ENCODE results near the gene ACTL6B.
"Not testable (repeated sequence)": the region's sequence is repeated elsewhere in the genome, so short reads cannot be mapped to it uniquely, and the experiment has no call there.

ACTL6B gene

DNA sequence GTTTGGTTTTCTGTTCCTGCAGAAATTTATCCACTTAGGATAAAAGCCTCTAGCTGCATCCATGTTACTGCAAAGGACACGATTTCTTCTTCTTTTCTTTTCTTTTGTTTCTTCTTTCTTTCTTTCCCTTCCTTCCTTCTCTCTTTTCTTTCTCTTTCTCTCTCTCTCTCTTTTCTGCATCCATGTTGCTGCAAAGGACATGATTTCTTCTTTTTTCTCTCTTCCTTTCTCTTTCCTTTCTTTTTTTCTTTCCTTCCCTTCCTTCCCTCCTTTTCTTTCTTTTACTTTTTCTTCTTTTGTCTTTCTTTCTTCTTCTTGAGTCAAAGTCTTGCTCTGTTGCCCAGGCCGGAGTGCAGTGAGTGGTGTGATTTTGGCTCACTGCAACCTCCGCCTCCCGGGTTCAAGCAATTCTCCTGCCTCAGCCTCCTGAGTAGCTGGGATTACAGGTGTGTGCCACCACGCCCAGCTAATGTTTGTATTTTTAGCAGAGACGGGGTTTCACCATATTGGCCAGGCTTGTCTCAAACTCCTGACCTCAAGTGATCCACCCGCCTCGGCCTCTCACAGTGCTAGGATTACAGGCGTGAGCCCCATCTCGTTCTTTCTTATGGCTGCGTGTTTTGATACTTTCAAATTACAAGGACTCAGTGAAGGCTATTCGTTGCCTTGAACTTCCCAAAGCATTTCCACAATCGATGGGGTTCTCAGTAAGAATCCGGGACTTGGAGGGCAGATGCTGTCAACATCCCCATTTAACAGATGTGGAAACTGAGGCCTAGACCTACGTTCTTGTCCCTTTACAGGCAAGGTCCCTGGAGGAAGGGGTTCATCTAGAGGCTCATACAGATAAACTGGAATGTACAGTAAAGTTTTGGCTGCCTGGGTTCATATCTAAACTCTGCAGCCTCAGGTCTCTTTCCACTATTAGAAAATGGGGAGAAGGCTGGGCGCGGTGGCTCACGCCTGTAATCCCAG is 15.4 kb upstream of the ACTL6B start:
- no peak for DNase-seq

DNA sequence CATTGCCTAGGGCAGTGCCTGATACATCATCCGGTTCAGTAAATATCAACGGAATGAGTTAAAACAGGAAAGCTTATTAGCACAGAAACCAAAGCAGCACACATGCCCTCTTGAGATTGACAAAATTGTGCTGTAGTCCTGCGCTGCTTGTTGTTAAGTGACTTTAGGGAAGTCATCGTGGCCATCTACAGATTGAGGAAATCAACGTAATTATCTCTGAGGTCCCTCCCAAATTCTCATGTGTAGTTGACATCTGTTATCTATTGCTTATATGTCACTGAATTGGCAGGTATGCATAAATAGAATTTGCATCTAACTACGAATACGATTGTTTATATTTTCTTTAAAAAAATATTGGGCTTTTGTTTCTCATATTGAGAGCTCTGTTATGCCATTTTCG is 13.8 kb upstream of the ACTL6B start:
- DNase-seq = no peak

DNA sequence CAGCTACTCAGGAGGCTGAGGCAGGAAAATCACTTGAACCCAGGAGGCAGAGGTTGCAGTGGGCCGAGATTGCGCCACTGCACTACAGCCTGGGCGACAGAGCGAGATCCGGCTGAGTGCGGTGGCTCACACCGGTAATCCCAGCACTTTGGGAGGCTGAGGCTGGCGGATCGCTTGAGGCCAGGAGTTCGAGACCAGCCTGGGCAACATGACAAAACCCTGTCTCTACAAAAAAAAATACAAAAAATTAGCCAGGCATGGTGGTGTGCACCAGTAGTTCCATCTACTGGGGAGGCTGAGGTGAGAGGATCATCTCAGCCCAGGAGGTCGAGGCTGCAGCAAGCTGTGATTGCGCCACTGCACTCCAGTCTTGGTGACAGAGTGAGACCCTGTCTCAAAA is 12.9 kb upstream of the ACTL6B start:
- not testable (repeated sequence) for DNase-seq

DNA sequence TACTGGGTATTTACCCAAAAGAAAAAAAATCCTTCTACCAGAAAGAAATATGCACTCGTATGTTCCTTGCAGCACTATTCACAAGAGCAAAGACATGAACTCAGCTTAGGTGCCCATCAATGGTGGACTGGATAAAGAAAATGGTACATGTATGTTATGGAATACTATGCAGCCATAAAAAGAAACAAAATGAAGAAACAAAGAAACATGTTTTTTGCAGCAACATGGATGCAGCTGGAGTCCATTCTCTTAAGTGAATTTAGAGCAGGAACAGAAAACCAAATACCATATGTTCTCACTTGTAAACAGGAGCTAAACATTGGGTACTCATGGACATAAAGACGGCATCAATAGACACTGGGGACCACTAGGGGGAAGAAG is 11.8 kb upstream of the ACTL6B start:
- DNase-seq = no peak

DNA sequence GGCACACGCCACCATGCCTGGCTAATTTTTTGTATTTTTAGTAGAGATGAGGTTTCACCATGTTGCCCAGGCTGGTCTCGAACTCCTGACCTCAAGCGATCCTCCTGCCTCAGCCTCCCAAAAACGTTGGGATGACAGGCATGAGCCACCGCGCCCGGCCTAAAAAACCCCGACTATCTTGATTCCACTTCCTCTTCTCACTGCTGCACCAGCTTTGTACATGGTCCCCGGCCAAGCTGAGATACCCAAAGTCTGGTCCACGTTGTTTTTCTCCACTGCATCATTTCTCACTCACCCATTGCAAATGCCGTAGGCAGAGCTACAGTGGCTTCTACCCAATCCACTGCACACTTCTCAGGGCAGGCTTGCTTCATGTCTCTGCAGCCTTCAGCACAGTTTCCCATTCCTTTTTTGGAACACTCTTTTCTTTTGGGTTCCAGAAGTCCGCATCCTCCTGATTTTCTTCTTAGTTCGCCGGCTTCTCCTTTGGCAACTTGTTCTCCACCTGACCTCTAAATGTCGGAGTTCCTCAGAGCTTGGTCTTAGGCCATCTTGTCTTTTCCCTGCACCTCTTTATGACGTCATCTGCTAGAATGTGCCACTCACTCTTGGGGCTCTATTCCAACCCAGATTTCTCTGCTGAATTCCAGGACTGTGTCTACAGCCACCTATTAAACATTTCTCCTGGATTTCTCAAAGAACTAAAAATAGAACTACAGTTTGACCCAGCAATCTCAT is 11.3 kb upstream of the ACTL6B start:
- no peak for DNase-seq

DNA sequence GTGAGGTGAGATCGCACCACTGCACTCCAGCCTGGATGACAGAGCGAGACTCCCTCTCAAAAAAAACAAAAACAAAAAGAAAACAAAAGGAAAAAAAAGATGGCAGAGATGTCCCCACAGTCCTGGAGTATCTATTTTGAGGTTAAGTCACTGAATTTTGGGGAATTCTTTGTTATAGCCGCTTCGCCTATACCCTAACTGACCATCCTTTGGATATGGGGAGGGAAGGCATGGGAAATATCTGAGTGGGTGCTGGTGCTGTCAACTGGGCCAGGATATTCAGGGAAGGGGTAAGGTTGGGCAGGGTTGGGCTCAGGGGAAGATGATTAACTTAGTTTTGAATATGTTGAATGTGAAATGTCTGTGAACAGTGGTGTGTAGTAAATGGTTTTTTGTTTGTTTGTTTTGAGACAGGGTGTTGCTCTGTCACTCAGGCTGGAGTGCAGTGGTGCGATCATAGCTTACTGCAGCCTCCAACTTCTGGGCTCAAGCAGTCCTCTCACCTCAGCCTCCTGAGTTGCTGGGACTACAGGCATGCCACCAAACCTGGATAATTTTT is 9.0 kb upstream of the ACTL6B start:
- no peak for DNase-seq

DNA sequence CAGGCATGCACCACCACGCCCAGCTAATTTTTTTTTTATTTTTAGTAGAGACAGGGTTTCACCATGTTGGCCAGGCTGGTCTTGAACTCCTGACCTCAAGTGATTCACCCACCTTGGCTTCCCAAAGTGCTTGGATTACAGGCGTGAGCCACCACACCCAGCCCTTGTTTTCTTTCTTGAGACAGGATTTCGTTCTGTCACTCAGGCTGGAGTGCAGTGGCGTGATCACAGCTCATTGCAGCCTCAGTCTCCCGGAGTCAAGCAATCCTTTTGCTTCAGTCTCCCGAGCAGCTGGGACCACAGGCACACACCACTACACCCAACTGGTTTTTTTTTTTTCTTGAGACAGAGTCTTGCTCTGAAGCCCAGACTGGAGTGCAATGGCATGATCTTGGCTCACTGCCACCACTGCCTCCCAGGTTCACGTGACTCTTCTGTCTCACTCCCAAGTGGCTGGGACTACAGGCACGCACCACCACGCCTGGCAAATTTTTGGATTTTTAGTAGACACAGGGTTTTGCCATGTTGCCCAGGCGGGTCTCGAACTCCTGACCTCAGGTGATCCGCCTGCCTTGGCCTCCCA is 6.0 kb upstream of the ACTL6B start:
- DNase-seq = not testable (repeated sequence)

DNA sequence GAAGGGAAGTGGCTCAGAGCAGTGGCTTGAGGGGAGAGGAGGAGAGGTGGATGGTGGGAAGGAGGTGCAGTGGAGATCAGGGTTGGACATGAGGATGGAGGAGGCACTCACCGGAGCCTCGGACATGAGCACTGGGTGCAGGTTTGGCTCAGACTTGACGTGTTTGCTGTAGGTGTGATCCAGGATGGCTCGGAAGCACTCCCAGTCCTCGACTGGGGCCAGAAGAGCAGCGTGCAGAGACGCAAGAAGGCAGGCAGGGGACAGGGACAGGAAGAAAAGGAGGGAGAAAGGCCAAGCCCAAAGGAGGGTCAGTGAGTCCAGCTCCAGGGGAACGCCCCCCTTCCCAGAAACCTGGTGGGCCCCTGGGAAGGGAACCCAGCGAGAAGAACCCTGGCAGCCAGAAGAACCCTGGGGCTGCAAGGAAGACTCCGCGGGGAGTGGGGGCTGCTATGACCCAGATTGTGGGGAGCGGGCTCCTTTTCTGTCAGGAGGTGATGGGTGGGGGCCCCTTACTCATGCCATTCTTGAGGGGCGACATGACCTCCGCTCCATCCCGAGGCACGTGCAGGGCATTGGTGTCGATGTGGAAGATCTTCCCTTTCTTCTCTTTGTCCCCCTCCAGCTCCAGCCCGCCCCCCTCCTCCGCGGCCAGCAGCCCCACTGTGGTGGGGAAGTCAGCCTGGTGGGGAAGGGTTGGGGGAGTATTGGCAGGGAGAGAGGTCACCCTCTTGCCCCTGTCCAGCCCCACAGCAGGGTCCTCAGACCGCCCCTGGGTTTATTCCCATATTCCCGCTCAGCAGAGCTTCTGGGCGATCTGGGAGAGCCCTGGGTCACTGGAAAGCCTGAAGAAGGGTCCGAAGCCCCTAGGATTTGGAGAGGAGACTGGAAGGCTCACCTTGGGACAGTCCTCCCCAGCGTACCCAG is 1.1 kb downstream of the ACTL6B start:
- no peak for DNase-seq

DNA sequence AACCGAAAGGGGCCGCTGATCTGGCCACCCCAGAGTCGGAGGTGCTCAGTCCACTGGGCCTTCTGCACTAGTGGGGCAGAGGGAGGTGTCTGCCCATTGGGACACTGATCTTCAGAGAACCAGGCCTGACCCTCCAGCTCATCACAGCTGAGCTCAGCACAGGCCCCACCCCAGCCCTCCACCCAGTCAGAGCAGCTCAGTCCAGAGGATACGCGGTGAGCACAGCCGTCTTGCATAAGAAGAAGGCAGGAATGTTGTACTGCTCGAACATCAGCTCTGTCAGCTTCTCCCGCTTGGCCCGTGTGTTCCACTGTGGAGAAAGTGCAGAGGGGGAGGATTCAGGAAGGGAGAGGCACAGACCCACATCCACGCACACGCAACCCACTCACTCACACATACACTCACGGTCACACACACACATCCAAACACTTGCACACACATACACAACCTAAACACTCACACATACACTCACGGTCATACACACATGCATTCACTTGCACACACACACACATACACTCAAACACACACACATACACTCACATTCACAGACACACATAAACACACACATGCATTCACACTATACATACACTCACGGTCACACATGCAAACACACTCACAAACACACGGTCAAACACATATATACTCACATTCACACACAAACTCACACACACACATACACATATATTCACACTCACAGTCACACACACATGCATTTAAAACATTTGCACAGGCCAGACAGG is 6.3 kb downstream of the ACTL6B start:
- DNase-seq = no peak

DNA sequence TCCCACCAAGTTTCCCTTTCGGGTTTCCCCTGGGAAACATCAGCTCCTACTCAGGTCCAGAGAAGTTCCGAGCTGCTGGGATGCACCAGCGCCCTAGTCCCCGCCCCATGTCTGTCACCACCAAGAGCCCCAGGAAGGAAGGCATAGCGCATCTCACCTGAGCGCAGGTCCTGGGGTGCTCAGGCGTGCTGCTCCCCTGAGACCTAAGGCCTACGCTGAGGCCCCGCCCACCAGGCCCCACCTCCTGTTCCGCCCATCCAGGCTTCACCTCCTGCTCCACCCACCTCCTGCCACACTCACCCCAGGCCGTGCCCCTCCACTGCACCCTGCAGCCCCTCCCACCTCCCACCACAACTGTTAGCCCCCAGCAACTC is 13.7 kb downstream of the ACTL6B start:
- no peak for DNase-seq

DNA sequence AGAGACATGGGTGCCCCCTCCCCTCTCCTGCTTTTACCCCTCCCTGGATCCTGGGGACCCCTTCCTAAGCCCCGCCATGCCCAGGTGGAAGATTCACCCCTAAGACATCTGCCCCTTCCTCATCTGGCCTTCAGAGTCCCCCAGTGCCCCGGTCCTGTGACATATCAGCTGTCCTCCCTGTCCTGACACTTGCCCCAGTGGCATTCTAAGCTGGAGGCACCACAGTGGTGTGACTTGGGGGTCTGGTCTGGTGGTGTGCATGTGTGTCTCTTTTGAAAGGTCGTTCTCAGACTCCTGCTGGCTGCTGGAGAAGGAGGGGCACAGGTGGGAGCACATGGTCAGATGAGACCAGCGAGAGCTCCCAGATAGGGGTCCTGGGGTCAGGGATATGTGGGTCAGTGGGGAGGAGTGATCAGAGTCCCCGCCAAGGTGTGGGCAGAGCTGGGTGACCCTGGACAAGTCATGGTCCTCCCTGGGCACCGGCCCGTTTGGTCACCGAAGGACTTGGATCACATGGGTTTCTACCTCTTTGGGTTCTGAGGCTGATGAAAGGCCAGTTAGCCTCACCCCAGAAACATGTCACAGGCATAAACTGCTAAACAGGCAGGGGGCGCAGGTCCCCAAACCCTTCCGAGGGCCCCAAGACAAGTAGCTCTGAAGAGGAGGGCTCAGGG is 14.3 kb downstream of the ACTL6B start:
- DNase-seq = no peak

DNA sequence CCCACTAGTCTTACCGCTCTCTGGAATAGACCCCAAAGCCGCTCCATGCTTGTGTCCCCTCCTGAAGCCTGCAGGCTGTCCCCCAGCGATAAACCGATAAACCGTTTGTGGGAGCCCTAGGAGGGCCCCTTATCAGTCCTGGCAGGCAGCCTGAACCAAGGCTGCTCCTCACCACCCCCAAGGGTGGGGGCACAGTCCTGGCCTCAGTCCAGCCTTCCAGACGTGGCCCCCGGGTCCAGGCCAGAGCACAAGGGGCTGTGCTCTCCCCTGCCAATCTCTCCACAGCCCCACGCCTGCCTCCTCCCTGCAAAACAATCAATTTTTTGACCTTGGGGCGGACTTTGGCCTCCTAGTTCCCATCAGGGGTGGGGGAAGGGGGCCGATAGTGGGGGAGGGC is 14.8 kb downstream of the ACTL6B start, which contains the start of gene TFR2:
TFR2 (minus strand) TSS at position 90 of the 397 bp plus-strand sequence; CDS start at position 47, 43 bp downstream.
- DNase-seq = no peak

DNA sequence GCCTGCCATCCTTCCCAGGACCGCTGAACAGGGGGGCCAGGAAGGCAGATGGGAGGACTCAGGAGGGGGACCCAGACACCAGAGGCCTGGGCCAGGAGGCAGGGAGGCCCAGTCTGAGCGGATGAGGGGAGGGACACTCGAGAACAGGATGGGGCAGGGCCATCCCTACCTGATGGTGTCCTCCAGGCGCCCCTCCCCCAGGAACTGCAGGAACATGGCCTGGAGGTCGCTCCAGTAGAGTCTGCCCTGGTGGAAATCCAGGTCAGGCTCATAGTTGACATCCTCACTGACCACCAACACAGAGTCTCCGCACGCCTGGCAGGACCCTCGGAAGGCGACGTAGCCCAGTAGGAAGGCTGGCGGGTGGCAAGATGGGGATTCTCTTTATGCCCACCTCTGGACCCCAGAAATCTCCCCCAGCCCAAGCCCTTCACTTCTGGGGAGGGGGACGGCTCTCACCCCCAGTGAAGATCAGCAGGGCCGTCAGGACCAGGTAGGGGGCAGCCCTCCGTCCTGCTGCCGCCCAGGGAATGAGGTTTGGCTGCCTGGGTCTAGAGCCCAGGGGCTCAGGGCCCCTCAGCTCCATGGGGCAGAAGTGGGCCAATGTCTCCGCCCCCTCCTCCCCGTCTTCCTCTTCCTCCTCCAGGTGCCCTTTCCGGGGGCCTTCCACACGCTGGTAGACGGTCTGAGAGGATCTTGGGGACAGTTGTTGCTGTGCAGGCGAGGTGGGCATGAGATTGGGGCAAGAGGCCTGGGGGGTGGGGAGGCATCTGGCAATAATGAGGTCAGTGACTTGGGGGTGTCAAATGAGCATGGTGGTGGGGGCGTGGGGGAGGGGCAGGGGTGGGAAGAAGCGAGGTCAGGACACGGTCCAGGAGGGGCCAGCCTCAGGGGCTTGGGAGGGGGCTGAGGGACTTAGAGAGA is 15.5 kb downstream of the ACTL6B start:
- DNase-seq = no peak

DNA sequence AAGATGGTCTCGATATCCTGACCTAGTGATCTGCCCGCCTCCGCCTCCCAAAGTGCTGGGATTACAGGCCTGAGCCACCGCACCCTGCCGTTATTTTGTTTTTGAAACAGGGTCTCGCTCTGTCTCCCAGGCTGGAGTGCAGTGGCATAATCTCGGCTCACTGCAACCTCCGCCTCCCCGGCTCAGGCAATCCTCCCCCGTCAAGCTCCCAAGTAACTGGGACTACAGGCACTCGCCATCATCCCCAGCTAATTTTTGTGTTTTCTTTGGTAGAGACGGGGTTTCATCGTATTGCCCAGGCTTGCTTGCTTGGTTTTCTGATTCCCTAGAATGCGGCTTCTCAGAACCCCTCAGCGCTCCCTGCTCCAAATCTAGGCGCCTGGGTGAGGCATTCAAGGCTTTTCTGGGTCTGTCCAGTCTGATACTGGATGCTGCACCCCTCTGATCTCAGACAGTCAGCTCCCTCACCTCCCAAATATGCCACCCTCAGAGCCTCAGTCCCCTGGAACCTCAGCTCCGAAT is 16.2 kb downstream of the ACTL6B start:
- no peak for DNase-seq

DNA sequence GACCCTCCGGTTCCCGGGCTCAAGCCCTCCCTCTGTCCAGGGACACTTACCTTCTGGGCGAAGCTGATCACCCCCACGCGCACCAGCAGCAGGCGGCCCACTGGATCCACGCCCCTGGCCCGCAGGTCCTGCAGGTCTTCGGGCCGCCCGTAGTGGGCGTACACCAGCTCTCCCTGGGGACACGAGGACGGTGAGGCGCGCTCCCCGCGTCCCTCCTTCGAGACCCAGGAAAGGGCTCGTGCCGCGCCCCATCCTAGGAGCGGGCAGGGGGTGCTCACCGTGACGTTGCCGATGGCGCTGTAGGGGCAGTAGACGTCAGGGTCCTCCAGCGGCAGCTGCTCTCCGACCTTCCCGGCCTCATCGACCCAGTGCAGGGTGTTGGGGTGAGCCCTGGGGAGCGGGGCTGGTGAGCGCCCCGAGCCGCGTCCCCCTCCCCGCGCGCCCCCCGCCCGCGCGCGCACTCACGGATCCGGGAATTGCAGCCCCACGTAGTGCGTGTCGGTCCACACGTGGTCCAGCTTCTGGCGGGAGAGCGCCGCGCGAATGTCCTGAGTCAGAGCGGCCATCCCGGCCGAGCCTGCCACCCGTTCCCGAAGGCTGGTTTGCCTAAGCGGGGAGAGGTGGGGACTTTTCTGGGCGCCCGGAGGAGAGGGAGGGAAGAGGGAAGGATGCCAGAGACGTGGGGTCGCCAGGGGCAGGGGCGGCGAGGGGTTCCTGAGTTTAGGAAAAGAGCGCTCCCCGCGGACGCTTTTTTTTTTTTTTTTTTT is 23.1 kb downstream of the ACTL6B start:
- no peak for DNase-seq

DNA sequence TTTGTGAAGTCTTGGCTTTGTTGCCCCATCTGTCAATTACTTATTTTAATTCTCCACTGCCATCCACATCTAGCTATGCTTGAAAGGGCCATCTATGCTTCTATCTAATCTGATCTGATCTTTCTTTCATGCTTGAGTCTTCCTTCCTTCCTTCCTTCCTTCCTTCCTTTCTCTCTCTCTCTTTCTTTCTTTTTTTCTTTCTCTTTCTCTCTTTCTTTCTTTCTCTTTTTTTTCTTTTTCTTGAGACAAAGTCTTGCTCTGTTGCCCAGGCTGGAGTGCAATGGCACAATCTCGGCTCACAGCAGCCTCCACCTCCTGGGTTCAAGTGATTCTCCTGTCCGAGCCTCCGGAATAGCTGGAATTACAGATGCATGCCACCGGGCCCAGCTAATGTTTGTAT is 26.2 kb downstream of the ACTL6B start:
- DNase-seq = no peak

DNA sequence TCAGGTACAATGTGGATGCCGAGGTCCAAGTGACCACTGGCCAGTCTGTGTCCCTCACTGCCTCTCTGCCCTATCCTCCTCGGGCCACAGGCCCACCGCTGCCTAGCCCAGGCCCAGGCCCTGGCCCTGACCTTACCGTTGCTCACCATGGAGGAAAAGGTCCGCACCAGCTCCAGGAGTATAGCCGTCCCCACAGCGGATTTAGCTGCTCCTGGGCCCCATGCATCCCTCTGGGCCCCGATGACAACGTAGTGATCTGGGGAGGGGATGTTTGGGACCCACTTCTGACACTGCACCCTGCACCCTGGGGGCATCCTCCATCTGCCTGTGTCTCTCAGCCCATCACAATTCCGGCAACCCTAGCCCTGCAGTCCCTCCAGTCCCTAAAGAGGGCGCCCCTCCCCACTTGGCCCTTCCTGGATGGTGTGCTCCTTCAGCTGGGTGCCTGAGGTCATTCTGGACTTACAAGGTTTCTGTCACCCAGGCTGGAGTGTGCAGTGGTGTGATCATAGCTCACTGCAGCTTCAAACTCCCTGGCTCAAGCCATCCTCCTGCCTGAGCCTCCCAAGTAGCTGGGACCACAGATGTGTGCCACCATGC is 27.0 kb downstream of the ACTL6B start:
- no peak for DNase-seq

DNA sequence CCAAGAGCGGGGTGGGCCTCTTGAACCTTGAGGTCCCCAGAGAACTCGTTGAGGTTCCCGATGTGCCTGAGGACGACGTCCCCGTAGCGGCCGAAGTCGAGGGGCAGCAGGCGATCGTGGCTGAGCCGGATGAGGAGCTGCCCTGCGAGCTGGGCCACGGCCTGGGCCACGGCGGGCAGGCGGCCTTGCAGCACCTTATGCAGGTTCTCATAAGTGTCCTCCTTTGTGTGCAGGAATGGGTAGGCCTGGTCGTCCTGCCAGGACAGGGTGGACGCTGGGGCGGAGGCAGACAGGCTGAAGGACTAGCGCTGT is 29.1 kb downstream of the ACTL6B start:
- no peak for DNase-seq
